Raji (cell line): ENCODE data around the gene ZNF664.

ENCODE experiments used
- POLR2A ChIP-seq: IDR thresholded peaks from 2 replicates; pipeline ENCODE4 v1.6.1; 2011; ENCODE audit warnings: low read depth, low read length, control low read depth; ENCODE audit not compliant: insufficient read depth

Gene ZNF664

GRCh38 chr12:123963821-123964220 lies 9.2 kb upstream of the ZNF664 start:
- TF ChIP-seq POLR2A = no peak

GRCh38 chr12:123965382-123965781 lies 7.6 kb upstream of the ZNF664 start:
- no peak for TF ChIP-seq POLR2A

- TF ChIP-seq POLR2A = no peak
Observed at GRCh38 chr12:123966596-123966995, 6.4 kb upstream of the ZNF664 start.

DNA sequence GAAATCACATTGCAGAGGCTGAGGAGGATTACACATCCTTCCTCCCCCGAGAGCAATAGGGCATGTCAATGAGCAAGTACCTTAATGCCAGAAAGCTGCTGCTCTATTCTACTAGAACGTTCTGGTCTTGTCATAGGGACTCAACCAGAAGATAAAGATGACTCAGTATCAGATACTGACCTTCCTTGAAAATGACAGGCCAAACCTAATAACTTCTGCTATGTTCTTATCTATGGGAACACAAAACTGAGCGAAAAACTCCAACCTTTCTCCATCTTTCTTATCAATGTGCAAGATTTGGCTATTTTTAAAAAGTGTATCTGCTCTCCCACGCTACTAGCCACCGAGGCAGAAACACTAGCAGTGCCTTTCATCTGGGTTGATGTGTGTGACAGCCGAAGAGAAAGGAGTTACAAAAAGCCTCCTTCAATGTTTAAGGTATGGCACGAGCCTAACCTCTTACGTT lies 5.9 kb upstream of the ZNF664 start:
- no peak for TF ChIP-seq POLR2A

DNA sequence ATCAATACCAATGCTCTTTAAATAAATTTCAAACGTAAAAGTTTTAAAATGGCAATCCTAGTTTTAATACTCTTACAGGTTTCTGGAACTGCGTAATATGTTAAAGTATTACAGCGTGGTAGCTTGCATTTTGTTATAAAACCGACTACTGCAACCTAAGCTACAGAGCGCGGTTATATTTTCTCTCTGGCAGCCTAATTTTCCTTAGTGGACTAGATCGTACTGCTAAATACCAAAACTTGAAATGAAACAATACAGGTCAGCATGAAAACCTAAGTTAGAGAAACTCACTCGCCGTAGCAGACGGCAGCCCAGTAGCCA lies 1.6 kb upstream of the ZNF664 start:
- no peak for TF ChIP-seq POLR2A

- no peak for TF ChIP-seq POLR2A
Observed at GRCh38 chr12:123971770-123972456, 1.1 kb upstream of the ZNF664 start.

DNA sequence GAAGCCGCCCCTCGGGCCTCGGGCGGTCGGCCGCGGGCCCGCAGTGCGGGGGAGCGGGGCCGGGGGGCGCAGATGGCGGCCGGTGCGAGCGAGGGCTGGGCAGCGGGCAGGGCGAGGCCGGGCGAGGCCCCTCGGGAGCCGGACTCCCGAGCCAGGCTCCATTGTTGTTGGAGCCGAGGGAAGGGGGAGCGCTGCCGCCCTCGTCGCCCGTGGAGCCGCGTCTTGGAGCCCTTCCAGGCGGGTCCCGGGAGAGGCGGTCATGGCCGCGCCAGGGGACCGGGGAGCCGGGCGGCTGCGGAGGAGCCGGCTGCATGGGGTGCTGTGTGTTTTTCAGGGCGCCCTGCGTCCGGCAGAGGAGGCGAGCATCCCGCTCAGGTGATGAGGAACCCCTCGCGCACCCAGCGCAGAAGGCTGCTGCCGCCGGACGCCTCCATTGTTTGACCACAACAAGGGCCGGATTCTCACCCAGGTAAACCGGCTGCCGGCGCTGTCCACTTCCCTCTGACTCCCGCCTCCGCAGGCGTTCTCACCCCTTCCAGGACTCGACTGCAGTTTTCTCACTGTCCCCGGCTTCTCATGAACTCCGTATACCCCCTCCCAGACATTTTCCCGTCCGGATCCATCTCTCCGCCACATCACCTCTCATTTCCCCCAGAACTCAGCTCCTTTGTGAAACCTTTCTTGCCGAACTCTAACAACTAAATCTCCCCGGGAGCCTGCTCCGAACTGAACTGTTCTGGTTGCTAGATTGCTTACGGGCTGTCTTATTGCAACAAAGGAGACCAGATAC lies 732 bp downstream of the ZNF664 start:
- no peak for TF ChIP-seq POLR2A

- no peak for TF ChIP-seq POLR2A
Observed at GRCh38 chr12:123976227-123976826, 3.3 kb downstream of the ZNF664 start.

- TF ChIP-seq POLR2A = no peak
Observed at GRCh38 chr12:123979566-123979965, 6.6 kb downstream of the ZNF664 start.

GRCh38 chr12:123982269-123982668 lies 9.3 kb downstream of the ZNF664 start:
- no peak for TF ChIP-seq POLR2A

DNA sequence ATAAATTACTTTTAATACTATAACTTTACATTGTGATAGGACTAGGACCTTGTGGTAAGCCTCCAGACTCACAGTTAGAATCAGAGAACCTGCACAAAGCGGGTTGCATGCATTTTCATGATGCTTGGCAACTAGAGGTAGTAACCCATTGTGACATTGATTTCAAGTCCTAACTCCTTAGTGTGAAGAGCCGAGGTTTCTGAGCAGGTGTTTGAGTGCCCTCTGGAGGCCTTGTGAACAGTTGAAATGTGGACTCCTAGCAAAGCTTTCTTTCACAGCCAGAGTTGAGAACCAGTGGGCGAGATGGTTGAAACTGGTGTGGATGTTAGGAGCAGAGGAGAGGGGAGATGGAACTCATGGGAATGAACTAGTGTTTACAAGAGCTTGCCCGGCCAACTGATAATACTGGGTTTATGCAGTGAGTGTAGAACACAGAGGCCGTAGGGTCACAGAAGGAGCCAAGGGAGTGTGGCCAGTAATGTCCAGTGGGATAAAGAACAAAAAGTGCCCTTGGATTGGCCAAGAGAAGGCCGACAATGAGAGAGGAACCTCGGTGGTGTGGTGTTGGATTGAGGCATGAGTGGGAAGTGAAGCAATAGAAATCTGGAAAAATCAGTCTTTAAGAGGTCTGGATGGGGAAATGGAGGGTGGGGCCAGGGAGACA lies 10.9 kb downstream of the ZNF664 start:
- TF ChIP-seq POLR2A = no peak

DNA sequence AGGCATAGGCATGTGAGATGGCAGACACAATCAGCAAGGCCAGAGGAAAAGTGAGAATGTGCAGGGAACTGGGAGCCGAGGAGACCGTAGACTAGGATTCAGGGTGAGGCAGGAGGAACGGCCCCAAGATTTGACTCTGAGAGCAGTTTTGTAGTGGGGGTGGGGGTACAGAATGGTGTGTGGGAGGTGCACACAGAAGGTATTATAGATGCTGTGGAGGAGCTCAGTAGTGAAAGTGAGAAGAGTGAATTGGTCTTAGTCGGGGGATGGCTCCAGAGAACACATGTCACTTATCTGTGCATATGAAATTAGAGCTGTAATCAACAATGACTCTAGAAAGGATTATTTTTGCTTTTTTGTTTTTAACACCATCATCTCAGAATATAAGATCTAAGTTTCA lies 11.9 kb downstream of the ZNF664 start:
- no peak for TF ChIP-seq POLR2A

DNA sequence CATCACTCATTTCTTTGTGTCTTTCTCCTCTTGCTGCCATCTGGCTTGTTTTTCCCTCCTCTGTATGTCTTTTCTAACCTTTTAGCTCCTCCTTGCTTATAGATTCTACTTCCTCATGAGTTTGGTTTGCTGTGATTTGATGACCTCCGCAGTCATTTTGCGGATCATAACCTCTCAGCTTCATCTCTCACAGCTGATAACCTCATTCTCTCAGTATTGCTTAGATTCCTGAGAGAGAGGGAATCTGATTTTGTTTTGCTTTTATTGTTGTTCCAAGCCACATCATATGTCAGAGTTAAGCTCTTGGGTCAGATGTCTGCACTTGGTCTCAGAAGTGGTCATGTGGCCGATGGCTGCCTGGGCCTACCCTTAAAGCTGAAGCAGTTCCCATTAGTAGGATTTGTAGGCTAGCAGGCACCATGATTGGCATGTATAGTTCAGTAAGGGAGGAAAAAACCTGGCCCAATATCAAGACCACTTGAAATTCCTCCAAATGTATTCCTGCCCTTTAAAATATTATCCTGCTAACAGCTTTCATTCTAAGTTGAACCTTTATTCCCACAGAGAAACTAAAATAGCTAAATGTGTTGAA lies 13.5 kb downstream of the ZNF664 start:
- TF ChIP-seq POLR2A = no peak

GRCh38 chr12:123987022-123987421 lies 14.0 kb downstream of the ZNF664 start:
- TF ChIP-seq POLR2A = no peak

DNA sequence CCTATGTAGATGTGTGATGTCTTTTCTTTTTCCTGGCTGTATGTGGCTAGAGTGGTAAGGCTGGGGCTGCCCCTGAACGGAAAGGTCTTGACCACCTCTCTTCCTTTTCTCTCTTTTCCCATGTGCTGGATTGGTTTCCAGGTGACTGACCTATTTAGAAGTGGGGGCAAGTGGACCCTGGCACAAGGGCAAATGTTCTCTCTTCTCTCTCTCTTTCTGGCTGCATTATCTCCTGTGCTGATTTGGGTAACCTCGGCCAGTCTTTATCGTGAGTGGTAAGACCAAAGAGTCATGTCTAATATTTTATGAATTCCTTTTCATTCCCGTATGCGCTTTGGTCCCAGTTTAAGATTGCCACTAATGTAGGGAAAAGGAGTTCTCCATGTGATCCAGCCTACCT lies 16.2 kb downstream of the ZNF664 start:
- TF ChIP-seq POLR2A = no peak
